Osteocyte (in vitro differentiated cells): ENCODE results near the gene IGSF9. TPM values are rescaled to one million over a fixed set of nuclear protein-coding genes. Genes with fewer than 3 reads are reported as not detected.

Source experiments
- DNase-seq: peaks from one replicate; pipeline ENCODE4 v3.0.0; 2021; ENCODE audit warnings: mixed read lengths; ENCODE audit not compliant: unreplicated experiment; ENCODE audit errors: extremely low spot score
- H3K27ac Mint-ChIP-seq: one replicate; pipeline ENCODE4 v1.8.0; 2021; ENCODE audit warnings: mild to moderate bottlenecking, mixed read lengths; ENCODE audit not compliant: unreplicated experiment
- H3K27me3 Mint-ChIP-seq: one replicate; pipeline ENCODE4 v1.8.0; 2021; ENCODE audit warnings: mixed read lengths; ENCODE audit not compliant: unreplicated experiment
- H3K36me3 Mint-ChIP-seq: one replicate; pipeline ENCODE4 v1.8.0; 2021; ENCODE audit warnings: mixed read lengths; ENCODE audit not compliant: unreplicated experiment
- H3K4me1 Mint-ChIP-seq: one replicate; pipeline ENCODE4 v1.8.0; 2021; ENCODE audit warnings: mixed read lengths; ENCODE audit not compliant: unreplicated experiment
- H3K4me3 Mint-ChIP-seq: one replicate; pipeline ENCODE4 v1.8.0; 2021; ENCODE audit warnings: mild to moderate bottlenecking, moderate library complexity, mixed read lengths; ENCODE audit not compliant: unreplicated experiment
- H3K9me3 Mint-ChIP-seq: one replicate; pipeline ENCODE4 v1.8.0; 2021; ENCODE audit warnings: mixed read lengths; ENCODE audit not compliant: unreplicated experiment
- CTCF ChIP-seq: fragments of 200-600 bp; sonication (generic); IDR thresholded peaks from 2 replicates; pipeline ENCODE4 v1.5.0; 2021; ENCODE audit warnings: antibody characterized with exemption, mild to moderate bottlenecking, moderate library complexity
- total RNA-seq: library from RNA; stranded (reverse); gene quantifications from 2 replicates; pipeline ENCODE4 v1.2.1, GENCODE V29; 2021

IGSF9 gene
- total RNA-seq, 1 donor from 2014 or later = not detected

GRCh38 chr1:159932296-159933285 is 12.8 kb downstream of the IGSF9 start:
- TF ChIP-seq CTCF = no peak
- DNase-seq = no peak
- Mint-ChIP-seq H3K4me3 (no peak overlapping the region), H3K27me3 (peaks cover 9% of the 10 kb centered on the region), H3K9me3 (no peaks in the 10 kb centered on the region), H3K27ac (no peak overlapping the region), H3K4me1 (no peaks in the 10 kb centered on the region), H3K36me3 (no peaks in the 10 kb centered on the region)

GRCh38 chr1:159931795-159932173 is 13.6 kb downstream of the IGSF9 start:
- no peaks in the 10 kb centered on the region for H3K4me1 Mint-ChIP-seq
- H3K9me3 Mint-ChIP-seq = no peaks in the 10 kb centered on the region
- no peak overlapping the region for H3K4me3 Mint-ChIP-seq
- no peak for TF ChIP-seq CTCF
- no peaks in the 10 kb centered on the region for H3K36me3 Mint-ChIP-seq
- H3K27ac Mint-ChIP-seq = no peak overlapping the region
- H3K27me3 Mint-ChIP-seq = peaks cover 9% of the 10 kb centered on the region
- DNase-seq = no peak

- Mint-ChIP-seq H3K9me3 (no peaks in the 10 kb centered on the region), H3K27me3 (peaks cover 9% of the 10 kb centered on the region), H3K4me3 (no peak overlapping the region), H3K4me1 (peaks cover 1% of the 10 kb centered on the region), H3K27ac (no peak overlapping the region), H3K36me3 (no peaks in the 10 kb centered on the region)
- no peak for TF ChIP-seq CTCF
- no peak for DNase-seq
Measured at GRCh38 chr1:159931101-159931794, 14.2 kb downstream of the IGSF9 start.

DNA sequence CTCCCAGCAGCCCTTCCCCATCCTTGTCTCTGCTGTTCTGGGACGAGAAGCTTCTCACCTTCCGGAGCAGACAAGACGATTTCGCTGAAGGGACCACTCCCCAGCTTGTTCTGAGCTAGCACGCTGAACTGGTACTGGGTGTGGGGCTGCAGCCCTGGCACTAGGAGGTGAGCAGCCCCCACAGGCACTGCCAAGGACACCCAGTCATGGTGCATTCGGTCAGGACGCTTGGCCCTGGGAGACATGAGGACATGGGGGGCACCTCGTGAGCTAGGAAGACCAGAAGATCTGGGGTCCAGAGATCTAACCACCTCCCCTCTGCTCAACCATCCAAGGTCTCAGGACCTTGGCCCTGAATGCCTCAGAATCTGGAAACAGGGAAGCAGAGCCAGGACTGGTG is 14.8 kb downstream of the IGSF9 start:
- no peak overlapping the region for H3K27ac Mint-ChIP-seq

More for the DNA sequence above, 14.8 kb downstream of the IGSF9 start:
- peaks cover 7% of the 10 kb centered on the region for H3K4me1 Mint-ChIP-seq
- H3K36me3 Mint-ChIP-seq = no peaks in the 10 kb centered on the region
- DNase-seq = no peak
- no peak for TF ChIP-seq CTCF
- H3K4me3 Mint-ChIP-seq = no peak overlapping the region
- H3K9me3 Mint-ChIP-seq = no peaks in the 10 kb centered on the region
- H3K27me3 Mint-ChIP-seq = peaks cover 9% of the 10 kb centered on the region
